ENCODE data around the gene PALS1.

DNA sequence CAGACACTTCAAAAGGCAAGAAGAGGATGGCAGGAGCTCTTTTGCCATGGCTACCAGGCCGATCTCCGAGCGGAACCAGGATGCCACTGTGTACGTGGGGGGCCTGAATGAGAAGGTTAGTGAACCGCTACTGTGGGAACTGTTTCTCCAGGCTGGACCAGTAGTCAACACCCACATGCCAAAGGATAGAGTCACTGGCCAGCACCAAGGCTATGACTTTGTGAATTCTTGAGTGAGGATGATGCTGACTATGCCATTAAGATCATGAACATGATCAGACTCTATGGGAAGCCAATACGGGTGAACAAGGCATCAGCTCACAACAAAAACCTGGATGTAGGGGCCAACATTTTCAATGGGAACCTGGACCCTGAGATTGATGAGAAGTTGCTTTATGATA lies 42.2 kb upstream of the PALS1 start:
- TF ChIP-seq TOX (CRISPR knock-in tag; IDR thresholded peaks at IDR 0.05; ENCODE audit: borderline replicate concordance), result no peak
- no peak for TF ChIP-seq ARNTL (CRISPR knock-in tag; IDR thresholded peaks at IDR 0.05; ENCODE audit: borderline replicate concordance, low read depth)
- no peak for TF ChIP-seq OSR1 (CRISPR knock-in tag; IDR thresholded peaks at IDR 0.05)
- TF ChIP-seq, protein P1, sequence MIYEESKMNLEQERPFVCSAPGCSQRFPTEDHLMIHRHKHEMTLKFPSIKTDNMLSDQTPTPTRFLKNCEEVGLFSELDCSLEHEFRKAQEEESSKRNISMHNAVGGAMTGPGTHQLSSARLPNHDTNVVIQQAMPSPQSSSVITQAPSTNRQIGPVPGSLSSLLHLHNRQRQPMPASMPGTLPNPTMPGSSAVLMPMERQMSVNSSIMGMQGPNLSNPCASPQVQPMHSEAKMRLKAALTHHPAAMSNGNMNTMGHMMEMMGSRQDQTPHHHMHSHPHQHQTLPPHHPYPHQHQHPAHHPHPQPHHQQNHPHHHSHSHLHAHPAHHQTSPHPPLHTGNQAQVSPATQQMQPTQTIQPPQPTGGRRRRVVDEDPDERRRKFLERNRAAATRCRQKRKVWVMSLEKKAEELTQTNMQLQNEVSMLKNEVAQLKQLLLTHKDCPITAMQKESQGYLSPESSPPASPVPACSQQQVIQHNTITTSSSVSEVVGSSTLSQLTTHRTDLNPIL (CRISPR knock-in tag; IDR thresholded peaks at IDR 0.05; ENCODE audit: low read depth), result no peak
- TF ChIP-seq ZNF8 (CRISPR knock-in tag; IDR thresholded peaks at IDR 0.05), result no peak
- no peak for TF ChIP-seq ISL1 (CRISPR knock-in tag; IDR thresholded peaks at IDR 0.05)
- TF ChIP-seq, protein P2, sequence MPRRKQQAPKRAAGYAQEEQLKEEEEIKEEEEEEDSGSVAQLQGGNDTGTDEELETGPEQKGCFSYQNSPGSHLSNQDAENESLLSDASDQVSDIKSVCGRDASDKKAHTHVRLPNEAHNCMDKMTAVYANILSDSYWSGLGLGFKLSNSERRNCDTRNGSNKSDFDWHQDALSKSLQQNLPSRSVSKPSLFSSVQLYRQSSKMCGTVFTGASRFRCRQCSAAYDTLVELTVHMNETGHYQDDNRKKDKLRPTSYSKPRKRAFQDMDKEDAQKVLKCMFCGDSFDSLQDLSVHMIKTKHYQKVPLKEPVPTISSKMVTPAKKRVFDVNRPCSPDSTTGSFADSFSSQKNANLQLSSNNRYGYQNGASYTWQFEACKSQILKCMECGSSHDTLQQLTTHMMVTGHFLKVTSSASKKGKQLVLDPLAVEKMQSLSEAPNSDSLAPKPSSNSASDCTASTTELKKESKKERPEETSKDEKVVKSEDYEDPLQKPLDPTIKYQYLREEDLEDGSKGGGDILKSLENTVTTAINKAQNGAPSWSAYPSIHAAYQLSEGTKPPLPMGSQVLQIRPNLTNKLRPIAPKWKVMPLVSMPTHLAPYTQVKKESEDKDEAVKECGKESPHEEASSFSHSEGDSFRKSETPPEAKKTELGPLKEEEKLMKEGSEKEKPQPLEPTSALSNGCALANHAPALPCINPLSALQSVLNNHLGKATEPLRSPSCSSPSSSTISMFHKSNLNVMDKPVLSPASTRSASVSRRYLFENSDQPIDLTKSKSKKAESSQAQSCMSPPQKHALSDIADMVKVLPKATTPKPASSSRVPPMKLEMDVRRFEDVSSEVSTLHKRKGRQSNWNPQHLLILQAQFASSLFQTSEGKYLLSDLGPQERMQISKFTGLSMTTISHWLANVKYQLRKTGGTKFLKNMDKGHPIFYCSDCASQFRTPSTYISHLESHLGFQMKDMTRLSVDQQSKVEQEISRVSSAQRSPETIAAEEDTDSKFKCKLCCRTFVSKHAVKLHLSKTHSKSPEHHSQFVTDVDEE (CRISPR knock-in tag; IDR thresholded peaks at IDR 0.05), result no peak
- TF ChIP-seq CSDC2 (CRISPR knock-in tag; IDR thresholded peaks at IDR 0.05), result no peak
- TF ChIP-seq, protein P3, sequence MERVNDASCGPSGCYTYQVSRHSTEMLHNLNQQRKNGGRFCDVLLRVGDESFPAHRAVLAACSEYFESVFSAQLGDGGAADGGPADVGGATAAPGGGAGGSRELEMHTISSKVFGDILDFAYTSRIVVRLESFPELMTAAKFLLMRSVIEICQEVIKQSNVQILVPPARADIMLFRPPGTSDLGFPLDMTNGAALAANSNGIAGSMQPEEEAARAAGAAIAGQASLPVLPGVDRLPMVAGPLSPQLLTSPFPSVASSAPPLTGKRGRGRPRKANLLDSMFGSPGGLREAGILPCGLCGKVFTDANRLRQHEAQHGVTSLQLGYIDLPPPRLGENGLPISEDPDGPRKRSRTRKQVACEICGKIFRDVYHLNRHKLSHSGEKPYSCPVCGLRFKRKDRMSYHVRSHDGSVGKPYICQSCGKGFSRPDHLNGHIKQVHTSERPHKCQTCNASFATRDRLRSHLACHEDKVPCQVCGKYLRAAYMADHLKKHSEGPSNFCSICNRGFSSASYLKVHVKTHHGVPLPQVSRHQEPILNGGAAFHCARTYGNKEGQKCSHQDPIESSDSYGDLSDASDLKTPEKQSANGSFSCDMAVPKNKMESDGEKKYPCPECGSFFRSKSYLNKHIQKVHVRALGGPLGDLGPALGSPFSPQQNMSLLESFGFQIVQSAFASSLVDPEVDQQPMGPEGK (CRISPR knock-in tag; IDR thresholded peaks at IDR 0.05; ENCODE audit: borderline replicate concordance), result no peak
- TF ChIP-seq ESRRG (CRISPR knock-in tag; IDR thresholded peaks at IDR 0.05), result no peak
- no peak for TF ChIP-seq PPARA (CRISPR knock-in tag; IDR thresholded peaks at IDR 0.05; ENCODE audit: borderline replicate concordance)
